ENCODE results near the gene IPMK.
A peak's percentile ranks its signal among the peaks of the same experiment; 100 is the strongest.
"Not testable (repeated sequence)": the region's sequence is repeated elsewhere in the genome, so short reads cannot be mapped to it uniquely, and the experiment has no call there.

The IPMK gene

DNA sequence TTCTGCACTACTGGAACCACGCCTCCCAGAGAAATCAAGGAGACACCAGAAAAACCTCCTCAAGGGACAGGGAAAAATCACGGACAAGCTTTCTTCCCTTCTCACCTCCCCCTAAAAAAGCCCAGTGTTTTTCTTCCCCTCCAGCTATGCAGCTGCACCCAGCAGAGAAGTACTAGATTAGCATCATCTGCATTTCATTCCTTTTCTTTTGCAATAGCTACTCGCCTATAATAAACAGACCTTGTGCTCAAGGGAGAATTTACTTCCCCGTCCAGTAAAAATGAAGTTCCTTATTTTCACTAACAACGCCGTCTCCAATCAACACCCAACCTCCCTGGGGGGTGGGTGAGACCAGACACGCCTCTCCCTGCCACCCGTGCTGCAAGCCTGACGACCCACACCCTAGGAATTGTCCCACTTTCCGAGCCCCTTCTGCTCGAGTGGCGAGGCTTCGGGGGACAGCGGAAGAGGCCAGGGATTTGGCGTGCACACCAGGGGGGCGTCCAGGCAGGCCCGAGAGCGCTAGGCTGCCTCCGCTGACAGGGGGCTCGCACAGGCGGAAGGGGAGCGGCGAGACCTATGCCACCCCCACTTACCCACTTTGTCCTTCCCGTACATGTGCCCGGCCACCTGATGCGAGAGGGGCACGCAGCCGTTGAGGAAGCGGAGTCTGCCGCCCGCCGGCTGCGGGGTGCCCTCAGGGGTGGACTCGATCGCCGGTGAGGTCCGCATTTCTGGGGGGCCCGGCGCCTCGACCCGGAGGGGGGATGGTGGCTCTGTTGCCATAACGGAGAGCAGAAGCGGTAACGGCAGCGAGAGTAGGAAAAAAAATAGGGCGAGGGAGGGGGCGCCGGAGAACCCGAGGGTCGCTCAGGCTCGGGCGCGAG is 625 bp downstream of the IPMK start:
- DNase-seq (ENCODE audit: low read depth, low spot score), result peak; percentile 65

DNA sequence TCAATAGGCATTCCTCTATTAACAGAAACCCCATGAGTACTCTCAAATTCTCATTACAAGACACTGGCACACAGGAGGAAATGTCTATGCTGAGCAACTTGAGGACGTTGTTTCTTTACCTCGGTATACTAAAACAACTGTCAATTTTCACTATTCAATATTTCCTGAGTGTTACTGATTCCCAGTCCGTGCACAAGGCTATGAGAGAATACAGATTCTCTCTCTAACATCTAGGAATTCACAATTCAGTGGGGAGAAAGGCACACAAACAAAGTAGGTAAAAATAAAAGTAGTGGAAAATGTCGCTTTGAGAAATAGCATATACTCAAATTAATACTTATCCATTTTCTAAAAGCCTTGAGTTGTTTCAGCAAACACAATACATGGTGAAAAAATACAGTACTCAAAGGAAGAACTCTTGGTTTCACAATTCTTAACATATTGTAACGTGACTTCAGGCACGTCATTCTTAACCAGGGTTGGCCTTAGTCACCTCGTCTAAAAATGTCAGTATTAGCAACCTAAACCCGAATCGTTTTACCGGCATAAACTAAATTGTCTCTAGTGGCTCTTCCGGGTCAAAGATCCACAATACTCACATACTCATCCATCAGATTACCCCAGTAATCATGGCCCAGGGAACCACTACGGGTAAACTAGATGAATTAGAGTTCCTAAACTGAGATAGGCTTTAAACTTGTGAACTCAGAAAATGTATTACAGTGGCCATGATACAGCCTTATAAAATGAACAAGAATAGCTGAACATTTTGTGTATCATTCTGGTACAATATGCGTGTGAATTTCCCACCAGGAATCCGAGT is 1.5 kb downstream of the IPMK start:
- DNase-seq (ENCODE audit: low read depth, low spot score), result peak; percentile 7

DNA sequence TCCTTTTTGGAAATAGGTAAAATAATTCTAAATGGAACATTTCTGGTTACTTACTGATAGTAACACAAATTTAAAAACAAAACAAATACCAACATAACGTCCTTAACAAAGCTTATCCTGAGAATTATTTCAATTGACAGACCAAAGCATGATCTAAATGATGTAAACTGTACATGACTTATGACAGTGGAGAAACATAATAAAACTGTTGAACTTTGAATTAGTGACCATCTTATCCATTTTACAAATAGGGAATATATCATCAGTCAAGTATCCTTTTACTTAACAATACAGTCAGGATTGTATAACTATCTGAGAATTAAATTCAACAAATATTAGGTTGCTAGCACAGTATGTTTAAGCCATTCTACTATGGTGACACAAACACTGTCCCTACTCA is 2.4 kb downstream of the IPMK start:
- no peak for DNase-seq (ENCODE audit: low read depth, low spot score)

DNA sequence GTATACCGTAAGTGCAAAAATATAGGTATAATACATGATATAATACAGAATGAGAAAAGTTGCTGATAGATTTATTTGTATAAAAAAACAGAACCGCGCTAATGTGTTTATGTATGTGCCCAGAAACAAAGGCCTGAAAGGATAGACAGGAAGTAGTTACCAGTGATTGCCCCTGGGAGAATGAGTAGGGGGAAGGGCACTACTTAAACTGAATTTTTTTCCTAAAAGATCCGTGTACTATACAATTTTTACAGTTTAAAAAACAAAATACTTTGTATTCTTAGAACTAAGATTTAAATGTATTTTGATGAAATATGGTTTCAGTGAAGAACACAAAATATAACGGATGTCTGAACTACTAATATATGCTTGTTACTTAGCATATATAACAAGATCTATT is 2.9 kb downstream of the IPMK start:
- DNase-seq (ENCODE audit: low read depth, low spot score), result no peak

DNA sequence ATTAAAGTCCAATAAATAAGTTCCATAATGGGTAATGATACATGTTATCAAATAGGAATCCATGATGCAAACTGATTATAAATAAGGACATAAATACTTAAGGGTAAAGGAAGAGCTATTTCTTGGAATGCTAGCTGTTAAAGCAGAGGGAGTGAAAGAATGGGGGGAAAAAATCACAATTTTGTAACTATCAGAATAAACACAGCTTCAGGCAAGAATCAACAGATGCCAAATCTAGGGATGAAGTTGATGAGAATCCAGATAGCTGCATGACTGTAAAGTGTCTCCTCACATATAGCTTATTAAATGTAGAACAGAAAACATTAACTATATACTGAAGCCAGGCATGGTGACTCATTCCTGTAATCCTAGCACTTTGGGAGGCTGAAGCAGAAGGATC is 4.9 kb downstream of the IPMK start:
- no peak for DNase-seq (ENCODE audit: low read depth, low spot score)

DNA sequence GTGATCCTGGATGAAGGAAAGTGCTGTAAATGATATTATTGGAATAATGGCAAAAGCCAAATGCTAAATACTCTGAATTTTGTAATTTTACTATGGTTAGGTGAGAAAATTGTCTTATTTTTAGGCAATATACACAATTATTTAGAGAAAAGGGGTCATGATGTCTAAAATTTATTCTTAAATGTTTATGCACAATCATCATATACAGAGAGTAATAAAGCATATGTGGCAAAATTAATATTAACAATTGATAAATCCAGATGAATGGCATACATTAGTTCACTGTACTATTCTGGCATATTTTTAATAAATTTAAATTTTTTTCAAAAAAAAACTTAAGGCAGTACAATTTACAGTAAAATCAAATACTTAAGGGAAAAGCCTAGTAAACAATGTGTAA is 7.4 kb downstream of the IPMK start:
- DNase-seq (ENCODE audit: low read depth, low spot score), result no peak

DNA sequence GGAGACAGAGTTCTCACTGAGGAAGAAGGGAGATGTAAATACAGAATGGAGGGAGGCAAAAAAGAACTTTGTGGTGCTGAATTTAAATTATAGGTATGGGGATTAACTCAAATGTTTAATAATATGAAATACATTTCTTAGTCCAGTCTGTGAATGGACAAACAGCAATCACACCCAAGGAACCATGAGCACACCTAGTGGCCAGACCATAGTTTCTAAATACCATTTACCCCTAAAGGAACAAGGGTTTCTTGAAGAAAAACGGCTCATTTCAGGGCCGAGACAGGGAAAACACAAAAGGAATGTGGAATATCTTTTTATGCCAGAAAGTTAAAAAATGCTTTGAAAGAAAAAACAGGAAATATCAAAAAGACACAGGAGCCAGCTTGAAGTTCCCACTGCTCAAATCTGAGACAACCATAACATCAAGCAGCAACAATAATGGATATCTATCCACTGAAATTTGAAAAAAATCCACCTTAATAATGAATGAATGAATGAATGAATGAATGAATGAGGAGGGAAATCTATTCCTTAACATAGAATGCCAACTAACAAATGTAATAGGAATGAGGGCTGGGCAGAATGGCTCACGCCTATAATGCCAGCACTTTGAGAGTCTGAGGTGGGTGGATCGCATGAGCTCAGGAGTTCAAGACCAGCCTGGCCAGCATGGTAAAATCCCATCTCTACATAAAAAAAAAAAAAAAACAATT is 8.6 kb downstream of the IPMK start:
- DNase-seq (ENCODE audit: low read depth, low spot score), result no peak

DNA sequence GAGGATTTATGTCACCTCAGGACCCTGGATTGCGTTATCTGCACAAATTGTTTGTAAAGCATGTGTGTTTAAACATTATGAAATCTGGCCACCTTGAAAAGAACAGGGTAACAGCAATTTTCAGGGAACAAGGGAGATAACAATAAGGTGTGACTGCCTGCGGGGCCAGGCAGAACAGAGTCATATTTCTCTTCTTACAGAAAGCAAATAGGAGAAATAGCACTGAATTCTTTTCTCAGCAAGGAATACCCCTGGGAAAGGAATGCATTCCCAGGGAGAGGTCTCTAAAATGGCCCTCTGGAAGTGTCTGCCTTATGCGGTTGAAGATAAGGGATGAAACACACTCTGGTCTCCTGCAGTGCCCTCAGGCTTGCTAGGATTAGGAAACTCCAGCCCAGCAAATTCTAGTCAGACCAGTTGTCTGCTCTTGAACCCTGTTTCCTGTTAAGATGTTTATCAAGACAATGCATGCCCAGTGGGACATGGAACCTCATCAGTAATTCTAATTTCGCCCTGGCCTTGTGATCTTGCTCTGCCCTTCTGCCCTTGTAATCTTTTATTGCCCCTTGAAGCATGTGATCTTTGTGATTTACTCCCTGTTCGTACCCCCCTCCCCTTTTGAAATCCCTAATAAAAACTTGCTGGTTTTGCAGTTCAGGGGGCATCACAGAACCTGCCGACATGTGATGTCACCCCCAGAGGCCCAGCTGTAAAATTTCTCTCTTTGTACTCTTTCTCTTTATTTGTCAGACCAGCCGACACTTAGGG is 11.5 kb downstream of the IPMK start:
- peak; percentile 69 for DNase-seq (ENCODE audit: low read depth, low spot score)

DNA sequence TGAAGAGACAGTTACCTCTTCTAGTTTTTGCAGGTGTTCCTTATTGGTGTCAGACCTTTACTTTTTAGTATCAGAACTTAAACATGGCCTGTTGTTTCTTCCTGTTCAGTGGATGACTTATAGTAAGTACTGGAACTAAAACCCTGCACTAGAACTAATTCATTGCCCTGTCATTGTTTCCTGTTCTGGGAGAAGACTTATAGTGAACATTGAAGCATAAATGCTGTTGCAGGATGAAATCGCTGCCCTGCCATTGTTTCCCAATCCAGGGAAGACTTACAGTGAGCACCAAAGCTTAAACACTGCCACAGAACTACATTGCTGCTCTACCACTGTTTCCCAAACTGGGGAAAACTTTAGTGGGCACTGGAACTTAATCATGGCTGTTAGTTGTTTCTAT is 13.1 kb downstream of the IPMK start:
- no peak for DNase-seq (ENCODE audit: low read depth, low spot score)

DNA sequence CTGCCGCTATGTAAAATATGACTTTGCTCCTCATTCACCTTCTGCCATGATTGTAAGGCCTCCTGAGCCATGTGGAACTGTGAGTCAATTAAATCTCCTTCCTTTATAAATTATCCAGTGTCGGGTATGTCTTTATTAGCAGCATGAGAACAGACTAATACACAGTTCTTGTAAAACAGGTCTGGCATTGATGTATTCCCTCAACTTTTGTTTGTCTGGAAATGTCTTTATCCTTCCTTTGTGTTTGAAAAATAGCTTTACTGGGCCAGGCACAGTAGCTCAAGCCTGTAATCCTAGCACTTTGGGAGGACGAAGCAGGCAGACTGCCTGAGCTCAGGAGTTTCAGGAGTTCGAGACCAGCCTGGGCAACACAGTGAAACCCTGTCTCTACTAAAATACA is 14.5 kb downstream of the IPMK start:
- no peak for DNase-seq (ENCODE audit: low read depth, low spot score)

DNA sequence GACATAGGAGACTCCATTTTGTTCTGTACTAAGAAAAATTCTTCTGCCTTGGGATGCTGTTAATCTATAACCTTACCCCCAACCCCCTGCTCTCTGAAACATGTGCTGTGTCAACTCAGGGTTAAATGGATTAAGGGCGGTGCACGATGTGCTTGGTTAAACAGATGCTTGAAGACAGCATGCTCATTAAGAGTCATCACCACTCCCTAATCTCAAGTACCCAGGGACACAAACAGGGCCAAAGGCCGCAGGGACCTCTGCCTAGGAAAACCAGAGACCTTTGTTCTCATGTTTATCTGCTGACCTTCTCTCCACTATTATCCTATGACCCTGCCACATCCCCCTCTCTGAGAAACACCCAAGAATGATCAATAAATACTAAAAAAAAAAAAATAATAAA is 23.0 kb downstream of the IPMK start:
- DNase-seq (ENCODE audit: low read depth, low spot score), result not testable (repeated sequence)

DNA sequence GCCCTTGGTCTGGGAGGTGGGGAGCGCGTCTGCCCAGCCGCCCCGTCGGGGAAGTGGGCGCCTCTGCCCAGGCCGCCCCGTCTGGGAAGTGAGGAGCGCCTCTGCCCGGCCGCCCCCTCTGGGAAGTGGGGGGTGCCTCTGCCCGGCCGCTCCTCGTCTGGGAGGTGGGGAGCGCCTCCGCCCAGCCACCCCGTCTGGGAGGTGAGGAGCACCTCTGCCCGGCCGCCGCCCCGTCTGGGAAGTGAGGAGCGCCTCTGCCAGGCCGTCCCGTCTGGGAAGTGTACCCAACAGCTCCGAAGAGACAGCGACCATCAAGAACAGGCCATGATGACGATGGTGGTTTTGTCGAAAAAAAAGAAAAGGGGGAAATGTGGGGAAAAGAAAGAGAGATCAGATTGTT is 23.5 kb downstream of the IPMK start:
- DNase-seq (ENCODE audit: low read depth, low spot score), result not testable (repeated sequence)

DNA sequence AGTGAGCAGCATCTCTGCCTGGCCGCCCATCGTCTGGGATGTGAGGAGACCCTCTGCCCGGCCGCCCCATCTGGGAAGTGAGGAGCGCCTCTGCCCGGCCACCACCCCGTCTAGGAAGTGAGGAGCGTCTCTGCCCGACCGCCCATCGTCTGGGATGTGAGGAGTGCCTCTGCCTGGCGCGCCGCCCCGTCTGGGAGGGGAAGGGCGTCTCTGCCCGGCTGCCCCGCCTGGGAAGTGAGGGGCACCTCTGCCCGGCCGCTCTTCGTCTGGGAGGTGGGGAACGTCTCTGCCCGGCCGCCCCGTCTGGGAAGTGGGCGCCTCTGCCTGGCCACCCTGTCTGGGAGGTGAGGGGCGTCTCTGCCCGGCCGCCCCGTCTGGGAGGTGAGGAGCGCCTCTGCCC is 23.9 kb downstream of the IPMK start:
- DNase-seq (ENCODE audit: low read depth, low spot score), result not testable (repeated sequence)

DNA sequence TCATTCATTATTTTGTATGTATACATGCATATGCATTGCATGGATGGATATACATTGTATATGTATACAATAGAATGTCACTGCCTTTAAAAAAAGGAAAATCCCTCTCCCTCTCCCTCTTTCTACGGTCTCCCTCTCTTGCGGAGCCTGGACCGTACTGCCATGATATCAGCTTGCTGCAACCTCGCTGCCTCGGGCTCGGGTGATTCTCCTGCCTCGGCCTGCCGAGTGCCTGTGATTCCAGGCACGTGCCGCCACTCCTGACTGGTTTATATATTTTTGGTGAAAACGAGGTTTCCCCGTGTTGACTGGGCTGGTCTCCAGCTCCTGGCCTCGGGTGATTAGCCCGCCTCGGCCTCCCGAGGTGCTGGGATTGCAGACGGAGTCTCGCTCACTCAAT is 24.4 kb downstream of the IPMK start:
- DNase-seq (ENCODE audit: low read depth, low spot score), result no peak

DNA sequence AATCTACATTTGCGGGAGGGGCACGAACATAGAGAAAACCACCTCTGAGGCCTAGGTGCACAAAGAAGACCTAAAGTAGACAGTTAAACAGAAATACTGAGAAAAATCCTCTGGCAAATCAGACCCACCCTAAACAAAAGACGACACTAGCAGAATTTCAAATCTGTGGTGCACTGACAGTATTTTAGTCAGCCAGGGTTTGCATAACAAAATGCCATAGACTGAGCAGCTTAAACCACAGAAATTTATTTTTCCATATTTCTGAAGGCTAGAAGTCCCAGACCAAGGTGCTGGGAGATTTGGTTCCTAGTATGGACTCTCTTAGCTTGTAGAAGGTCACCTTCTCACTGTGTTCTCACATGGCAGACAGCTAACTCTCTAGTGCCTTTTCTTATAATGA is 26.3 kb downstream of the IPMK start:
- DNase-seq (ENCODE audit: low read depth, low spot score), result no peak

DNA sequence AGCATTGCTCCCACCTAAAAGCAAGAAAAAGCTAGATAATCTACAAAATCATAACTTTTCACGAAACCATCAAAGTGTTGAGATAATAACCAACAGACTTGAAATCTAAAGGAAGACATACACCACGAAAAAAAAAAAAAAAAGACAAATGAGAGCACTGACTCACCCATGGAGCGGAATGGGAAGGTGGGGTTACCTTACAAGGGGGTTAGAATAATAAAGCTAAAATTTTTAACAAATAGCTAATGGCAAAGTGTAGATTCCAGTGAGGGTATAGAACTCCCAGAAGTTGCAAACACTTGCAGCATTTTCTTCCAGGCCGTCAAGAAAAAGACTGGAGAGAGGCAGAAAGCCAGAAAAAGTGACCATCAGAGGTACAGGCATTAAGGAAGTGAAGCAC is 27.2 kb downstream of the IPMK start:
- no peak for DNase-seq (ENCODE audit: low read depth, low spot score)

DNA sequence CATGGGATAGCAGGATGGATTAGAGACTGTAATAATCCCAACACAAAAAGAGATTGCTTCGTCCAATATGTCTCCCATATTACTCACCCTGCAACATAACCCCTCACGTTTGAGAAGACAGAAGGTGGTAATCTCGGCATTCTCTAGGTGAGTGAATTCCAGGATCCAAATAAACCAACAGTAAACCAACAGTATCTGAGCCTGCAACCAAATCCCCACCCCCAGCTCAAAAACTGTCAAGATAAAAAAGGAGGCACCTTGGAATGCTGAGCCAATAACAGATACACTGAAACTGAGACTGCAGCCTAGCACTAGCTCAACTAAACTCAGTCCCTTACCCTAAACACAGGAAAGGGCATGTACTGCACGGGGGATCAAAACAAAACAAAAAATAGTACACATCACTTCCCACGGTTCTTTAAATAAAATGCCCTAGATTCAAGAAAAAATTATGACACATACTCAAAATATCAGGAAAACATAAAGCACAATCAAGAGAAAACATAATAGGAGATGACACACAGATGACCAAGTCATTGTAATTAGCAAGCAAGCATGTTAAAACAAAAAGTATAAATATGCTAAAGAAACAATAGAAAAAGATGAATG is 28.0 kb downstream of the IPMK start:
- no peak for DNase-seq (ENCODE audit: low read depth, low spot score)

DNA sequence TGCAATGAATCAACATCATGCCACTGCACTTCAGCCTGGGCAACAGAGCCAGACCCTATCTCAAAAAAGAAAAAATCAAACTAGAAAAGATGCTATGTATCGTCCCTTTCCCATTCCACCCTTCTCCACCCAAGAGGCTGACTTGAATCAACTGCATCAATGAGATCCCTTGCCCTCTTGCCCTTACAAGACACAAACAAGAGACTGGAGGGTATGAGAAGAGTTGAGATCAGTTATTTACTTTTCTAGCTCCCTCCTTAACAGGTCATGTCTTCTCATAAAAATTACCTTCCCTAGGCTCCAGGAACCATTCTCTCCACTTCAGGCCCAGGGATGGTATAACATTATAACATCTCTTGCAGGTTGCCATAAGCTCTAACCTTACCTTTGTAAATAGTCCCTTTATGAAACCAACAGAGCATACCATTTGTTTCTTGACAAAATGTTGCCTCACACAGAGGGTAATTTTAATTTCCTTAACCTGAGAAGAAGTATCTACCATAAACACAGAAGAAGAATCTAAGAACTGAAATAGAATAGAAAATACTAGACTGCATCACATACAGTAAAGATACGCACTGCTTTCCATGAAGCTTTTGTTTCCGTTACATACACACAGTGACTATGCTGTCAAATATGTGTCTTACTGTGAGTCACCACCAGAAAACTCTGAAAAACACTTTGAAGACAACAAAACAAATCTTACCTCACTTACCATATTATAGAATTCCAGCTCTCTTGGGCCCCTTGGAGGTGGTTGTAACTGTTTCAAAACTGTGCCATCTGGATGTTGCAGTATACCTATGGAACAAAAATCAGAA is 30.5 kb downstream of the IPMK start:
- DNase-seq (ENCODE audit: low read depth, low spot score), result no peak

DNA sequence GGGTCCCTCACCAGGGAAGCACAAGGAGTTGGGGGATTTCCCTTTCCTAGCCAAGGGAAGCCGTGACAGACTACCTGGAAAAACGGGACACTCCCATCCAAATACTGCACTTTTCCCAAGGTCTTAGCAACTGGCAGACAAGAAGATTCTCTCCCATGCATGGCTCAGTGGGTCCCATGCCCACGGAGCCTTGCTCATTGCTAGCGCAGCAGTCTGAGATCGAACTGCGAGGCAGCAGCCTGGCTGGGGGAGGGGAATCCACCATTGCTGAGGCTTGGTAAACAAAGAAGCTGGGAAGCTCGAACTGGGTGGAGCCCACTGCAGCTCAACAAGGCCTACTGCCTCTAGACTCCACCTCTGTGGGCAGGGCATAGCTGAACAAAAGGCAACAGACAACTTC is 37.8 kb downstream of the IPMK start:
- peak; percentile 75 for DNase-seq (ENCODE audit: low read depth, low spot score)

DNA sequence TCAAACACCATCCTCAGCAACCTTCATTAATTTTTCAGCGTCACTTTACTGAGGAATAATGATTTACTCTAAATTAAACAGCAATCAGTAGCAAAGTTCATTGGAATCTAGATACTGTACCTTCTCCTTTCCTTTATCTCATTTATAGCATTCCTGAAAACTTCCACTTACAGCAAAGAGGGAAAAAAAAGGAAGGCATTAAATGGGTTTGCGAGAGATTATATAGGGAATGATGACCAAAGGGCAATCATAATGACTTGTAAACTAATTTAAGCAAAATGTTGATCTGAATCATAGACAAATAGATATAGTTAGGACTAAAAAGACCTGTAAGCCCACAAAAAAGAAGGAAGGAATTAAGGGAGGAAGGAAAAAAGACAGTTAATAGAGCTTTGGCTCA is 42.0 kb downstream of the IPMK start:
- DNase-seq (ENCODE audit: low read depth, low spot score), result no peak

Data from ELF-1 (cell line).